Mesendoderm (in vitro differentiated cells): ENCODE data around the gene BRD2.

Source experiments
- DNase-seq: peaks from one replicate; pipeline ENCODE4 v3.0.0; 2013
- H2AK5ac ChIP-seq: 2 replicates; pipeline ENCODE4 v1.6.1; 2013; ENCODE audit warnings: low read length, inconsistent platforms
- H2BK120ac ChIP-seq: 2 replicates; pipeline ENCODE4 v1.6.1; 2013; ENCODE audit warnings: low read depth, mild to moderate bottlenecking, low read length, moderate library complexity, mixed read lengths
- H2BK15ac ChIP-seq: replicated peaks from 2 replicates; pipeline ENCODE4 v1.6.1; 2013; ENCODE audit warnings: low read depth, mild to moderate bottlenecking, moderate library complexity
- H2BK5ac ChIP-seq: 2 replicates; pipeline ENCODE4 v1.6.1; 2013; ENCODE audit warnings: low read length, inconsistent platforms
- H3K18ac ChIP-seq: 2 replicates; pipeline ENCODE4 v1.6.1; 2013; ENCODE audit warnings: mild to moderate bottlenecking, low read length, mixed read lengths
- H3K23ac ChIP-seq: one replicate; pipeline ENCODE4 v1.6.1; 2013; ENCODE audit warnings: low read length
- H3K27ac ChIP-seq: 2 replicates; pipeline ENCODE4 v1.5.1; 2013; ENCODE audit warnings: low read depth, mild to moderate bottlenecking, inconsistent platforms, low read length, moderate library complexity
- H3K27me3 ChIP-seq: 2 replicates; pipeline ENCODE4 v1.6.1; 2013; ENCODE audit warnings: low read length, control low read depth, mild to moderate bottlenecking, inconsistent platforms; ENCODE audit not compliant: insufficient read depth, poor library complexity
- H3K36me3 ChIP-seq: 2 replicates; pipeline ENCODE4 v1.6.1; 2013; ENCODE audit warnings: low read length, inconsistent platforms; ENCODE audit not compliant: control insufficient read depth, insufficient read depth
- H3K4ac ChIP-seq: one replicate; pipeline ENCODE4 v1.6.1; 2013; ENCODE audit warnings: low read depth, mild to moderate bottlenecking, low read length, moderate library complexity
- H3K4me1 ChIP-seq: 2 replicates; pipeline ENCODE4 v1.6.1; 2013; ENCODE audit warnings: low read depth, low read length, inconsistent platforms; ENCODE audit not compliant: control insufficient read depth
- H3K4me2 ChIP-seq: 2 replicates; pipeline ENCODE4 v1.6.1; 2013; ENCODE audit warnings: low read length
- H3K4me3 ChIP-seq: 2 replicates; pipeline ENCODE4 v1.5.1; 2013; ENCODE audit warnings: mild to moderate bottlenecking, low read length
- H3K56ac ChIP-seq: one replicate; pipeline ENCODE4 v1.6.1; 2013; ENCODE audit warnings: low read length
- H3K79me1 ChIP-seq: 2 replicates; pipeline ENCODE4 v1.6.1; 2013; ENCODE audit warnings: low read length, inconsistent platforms
- H3K79me2 ChIP-seq: 2 replicates; pipeline ENCODE4 v1.6.1; 2013; ENCODE audit warnings: mild to moderate bottlenecking, low read length; ENCODE audit not compliant: control insufficient read depth, insufficient read depth
- H3K9ac ChIP-seq: 2 replicates; pipeline ENCODE4 v1.6.1; 2013; ENCODE audit warnings: low read length, inconsistent platforms
- H4K5ac ChIP-seq: one replicate; pipeline ENCODE4 v1.6.1; 2013; ENCODE audit warnings: low read length
- H4K8ac ChIP-seq: one replicate; pipeline ENCODE4 v1.6.1; 2013; ENCODE audit warnings: low read depth, mild to moderate bottlenecking, control low read depth, low read length, moderate library complexity
- WGBS: extraction: QIAGEN DNeasy Blood & Tissue Kit; methylation state at CpG from one replicate; pipeline ENCODE4 v1.1.7; 2013; ENCODE audit warnings: low lambda C conversion rate, missing lambda C conversion rate; ENCODE audit not compliant: insufficient coverage; ENCODE audit errors: extremely low coverage; 5-methylcytosine and 5-hydroxymethylcytosine counted together

Gene BRD2

GRCh38 chr6:32989368-32989767 lies 21.0 kb downstream of the BRD2 start:
- WGBS = no CpG with 5 or more reads among the region's 1 CpG
- no peak overlapping the region for H3K4ac ChIP-seq

DNA sequence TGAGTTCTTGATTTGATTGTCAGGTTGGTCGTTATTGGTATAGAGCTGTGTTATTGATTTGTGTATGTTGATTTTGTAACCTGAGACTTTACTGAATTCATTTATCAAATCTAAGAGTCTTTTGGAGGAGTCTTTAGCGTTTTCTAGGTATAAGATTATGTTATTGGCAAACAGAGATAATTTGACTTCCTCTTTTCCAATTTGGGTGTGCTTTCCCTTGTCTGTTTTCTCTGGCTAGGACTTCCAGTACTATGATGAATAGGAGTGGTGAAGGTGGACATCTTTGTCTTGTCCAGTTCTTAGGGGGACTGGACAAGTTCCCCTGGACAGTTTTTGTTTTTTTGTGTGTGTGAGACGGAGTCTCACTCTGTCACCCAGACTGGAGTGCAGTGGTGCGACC lies 23.6 kb downstream of the BRD2 start:
- DNase-seq = no peak
- H3K23ac ChIP-seq = no peak overlapping the region
- no peaks in the 10 kb centered on the region for H3K36me3 ChIP-seq
- no peak overlapping the region for H2BK120ac ChIP-seq
- H3K9ac ChIP-seq = no peak overlapping the region
- no peak overlapping the region for H2BK5ac ChIP-seq
- no peaks in the 10 kb centered on the region for H3K79me1 ChIP-seq
- H4K8ac ChIP-seq = no peak overlapping the region
- no peak overlapping the region for H3K27ac ChIP-seq
- H4K5ac ChIP-seq = no peak overlapping the region
- WGBS = 100% methylated on average over 1 of the region's 4 CpGs
- H3K27me3 ChIP-seq = no peaks in the 10 kb centered on the region
- H2AK5ac ChIP-seq = no peak overlapping the region
- no peak overlapping the region for H3K56ac ChIP-seq
- no peak overlapping the region for H3K4ac ChIP-seq
- no peak overlapping the region for H3K4me2 ChIP-seq
- H3K4me3 ChIP-seq = no peak overlapping the region
- no peak overlapping the region for H2BK15ac ChIP-seq
- no peak overlapping the region for H3K18ac ChIP-seq
- H3K4me1 ChIP-seq = no peaks in the 10 kb centered on the region
- no peaks in the 10 kb centered on the region for H3K79me2 ChIP-seq

More at GRCh38 chr6:32989368-32989767, 21.0 kb downstream of the BRD2 start:
- Histone ChIP-seq H2BK120ac (no peak overlapping the region), H2AK5ac (no peak overlapping the region), H3K27me3 (no peaks in the 10 kb centered on the region), H3K36me3 (no peaks in the 10 kb centered on the region), H4K5ac (no peak overlapping the region), H2BK15ac (no peak overlapping the region), H3K56ac (no peak overlapping the region), H3K79me2 (no peaks in the 10 kb centered on the region), H3K79me1 (no peaks in the 10 kb centered on the region), H3K4me2 (no peak overlapping the region), H3K23ac (no peak overlapping the region), H3K27ac (no peak overlapping the region), H3K18ac (no peak overlapping the region), H3K4me3 (no peak overlapping the region), H2BK5ac (no peak overlapping the region), H3K4me1 (no peaks in the 10 kb centered on the region), H4K8ac (no peak overlapping the region), H3K9ac (no peak overlapping the region)
- DNase-seq = no peak

- DNase-seq = no peak
- Histone ChIP-seq H4K8ac (no peak overlapping the region), H3K27ac (no peak overlapping the region), H4K5ac (no peak overlapping the region), H2BK5ac (no peak overlapping the region), H3K4me2 (no peak overlapping the region), H2AK5ac (no peak overlapping the region), H3K18ac (no peak overlapping the region), H3K79me1 (no peaks in the 10 kb centered on the region), H3K4me3 (no peak overlapping the region), H3K79me2 (no peaks in the 10 kb centered on the region), H3K9ac (no peak overlapping the region), H2BK15ac (no peak overlapping the region), H2BK120ac (no peak overlapping the region), H3K36me3 (no peaks in the 10 kb centered on the region), H3K56ac (no peak overlapping the region), H3K27me3 (no peaks in the 10 kb centered on the region), H3K4ac (no peak overlapping the region), H3K4me1 (no peaks in the 10 kb centered on the region), H3K23ac (no peak overlapping the region)
- WGBS = no CpG with 5 or more reads among the region's 9 CpGs
Observed at GRCh38 chr6:32993363-32993973, 25.1 kb downstream of the BRD2 start.

GRCh38 chr6:32995448-32995847 lies 27.1 kb downstream of the BRD2 start:
- no peak overlapping the region for H4K5ac ChIP-seq
- no peak overlapping the region for H3K56ac ChIP-seq
- no peak overlapping the region for H4K8ac ChIP-seq
- no peak overlapping the region for H2BK5ac ChIP-seq
- H2BK15ac ChIP-seq = no peak overlapping the region
- no peaks in the 10 kb centered on the region for H3K79me2 ChIP-seq
- DNase-seq = no peak
- no peak overlapping the region for H3K4ac ChIP-seq
- H3K27ac ChIP-seq = no peak overlapping the region
- H3K9ac ChIP-seq = no peak overlapping the region
- H3K23ac ChIP-seq = no peak overlapping the region
- no peaks in the 10 kb centered on the region for H3K27me3 ChIP-seq
- no peak overlapping the region for H3K4me3 ChIP-seq
- no peak overlapping the region for H3K4me2 ChIP-seq
- WGBS = no CpG with 5 or more reads among the region's 2 CpGs
- H3K79me1 ChIP-seq = no peaks in the 10 kb centered on the region
- no peak overlapping the region for H2AK5ac ChIP-seq
- no peak overlapping the region for H3K18ac ChIP-seq
- H2BK120ac ChIP-seq = no peak overlapping the region
- no peaks in the 10 kb centered on the region for H3K4me1 ChIP-seq
- H3K36me3 ChIP-seq = no peaks in the 10 kb centered on the region

DNA sequence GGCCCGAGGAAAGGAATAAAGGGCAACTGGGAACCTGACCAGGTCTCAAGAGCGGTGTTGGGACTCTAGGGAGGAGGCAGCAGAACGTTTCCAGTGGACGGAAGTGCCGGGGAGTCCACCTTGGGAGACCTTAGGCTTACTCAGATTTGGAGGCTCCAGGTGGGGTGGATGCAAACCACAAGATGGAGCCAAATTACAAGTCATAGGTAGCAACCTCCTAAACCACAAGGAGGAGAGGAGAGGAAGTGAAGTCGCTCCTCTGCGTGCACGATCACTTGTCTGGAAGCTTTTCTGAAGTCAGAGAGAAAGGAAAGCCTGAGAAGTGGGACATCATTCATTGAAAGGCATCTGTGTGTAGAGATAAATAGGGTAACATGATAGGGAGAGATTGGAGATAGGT lies 31.7 kb downstream of the BRD2 start:
- Histone ChIP-seq H3K56ac (no peak overlapping the region), H2BK5ac (no peak overlapping the region), H3K79me2 (no peaks in the 10 kb centered on the region), H3K4ac (no peak overlapping the region), H3K4me1 (no peaks in the 10 kb centered on the region), H2BK15ac (no peak overlapping the region), H3K9ac (no peak overlapping the region), H2BK120ac (no peak overlapping the region), H3K27me3 (no peaks in the 10 kb centered on the region), H3K4me3 (no peak overlapping the region), H3K18ac (no peak overlapping the region), H3K4me2 (no peak overlapping the region), H4K5ac (no peak overlapping the region), H3K36me3 (no peaks in the 10 kb centered on the region), H3K27ac (no peak overlapping the region), H2AK5ac (no peak overlapping the region), H4K8ac (no peak overlapping the region), H3K79me1 (no peaks in the 10 kb centered on the region), H3K23ac (no peak overlapping the region)
- DNase-seq = peak; percentile 92
- no CpG with 5 or more reads among the region's 8 CpGs for WGBS

DNA sequence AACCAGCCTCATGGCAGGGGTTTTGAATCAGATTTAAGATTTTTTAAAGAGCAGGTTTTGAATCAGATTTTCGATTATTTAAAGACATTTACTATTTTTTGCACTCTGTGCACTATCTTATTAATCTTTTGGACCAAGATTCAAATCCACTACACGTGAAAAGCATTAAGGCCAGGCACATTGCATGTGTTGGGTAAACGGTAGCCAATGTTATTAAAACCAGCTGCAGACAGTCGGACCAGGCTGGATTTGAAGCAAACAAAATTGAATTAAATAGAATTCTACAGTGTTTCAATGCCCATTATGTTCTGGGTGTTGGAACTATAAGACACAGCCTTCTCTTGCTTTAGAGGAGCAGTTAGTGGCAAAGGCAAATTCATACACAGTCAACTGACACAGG lies 33.3 kb downstream of the BRD2 start:
- Histone ChIP-seq H3K18ac (no peak overlapping the region), H3K79me1 (no peaks in the 10 kb centered on the region), H3K56ac (no peak overlapping the region), H2BK5ac (no peak overlapping the region), H3K4ac (no peak overlapping the region), H3K4me1 (no peaks in the 10 kb centered on the region), H3K9ac (no peak overlapping the region), H3K4me2 (no peak overlapping the region), H2AK5ac (no peak overlapping the region), H4K8ac (no peak overlapping the region), H3K27me3 (no peaks in the 10 kb centered on the region), H3K27ac (no peak overlapping the region), H3K36me3 (no peaks in the 10 kb centered on the region), H2BK120ac (no peak overlapping the region), H2BK15ac (no peak overlapping the region), H3K79me2 (no peaks in the 10 kb centered on the region), H4K5ac (no peak overlapping the region), H3K4me3 (no peak overlapping the region), H3K23ac (no peak overlapping the region)
- WGBS = no CpG with 5 or more reads among the region's 4 CpGs
- DNase-seq = no peak
